KMS-11 (cell line): ENCODE data around the gene SPIN2B.
"Not testable (repeated sequence)": the region's sequence is repeated elsewhere in the genome, so short reads cannot be mapped to it uniquely, and the experiment has no call there.

Source experiments
- H2AFZ ChIP-seq: fragments of 200-600 bp; sonication (generic); 2 replicates; pipeline ENCODE4 v1.6.1; 2016; ENCODE audit warnings: antibody characterized with exemption, mixed run types, low read depth
- H3K27ac ChIP-seq: fragments of 200-600 bp; sonication (generic); 2 replicates; pipeline ENCODE4 v1.6.1; 2016; ENCODE audit warnings: mild to moderate bottlenecking, mixed run types
- H3K27me3 ChIP-seq: fragments of 200-600 bp; sonication (generic); 2 replicates; pipeline ENCODE4 v1.6.1; 2017; ENCODE audit warnings: mild to moderate bottlenecking, low read depth, mixed run types, moderate library complexity; ENCODE audit not compliant: insufficient read depth
- H3K36me3 ChIP-seq: fragments of 200-600 bp; sonication (generic); 2 replicates; pipeline ENCODE4 v1.6.1; 2017; ENCODE audit warnings: mild to moderate bottlenecking, mixed run types; ENCODE audit not compliant: insufficient read depth
- H3K4me1 ChIP-seq: fragments of 200-600 bp; sonication (generic); 2 replicates; pipeline ENCODE4 v1.6.1; 2016; ENCODE audit warnings: mild to moderate bottlenecking, low read depth, mixed run types; ENCODE audit not compliant: poor library complexity, severe bottlenecking
- H3K4me2 ChIP-seq: fragments of 200-600 bp; sonication (generic); 2 replicates; pipeline ENCODE4 v1.7.0; 2016; ENCODE audit warnings: mild to moderate bottlenecking, mixed run types
- H3K4me3 ChIP-seq: fragments of 200-600 bp; sonication (generic); IDR thresholded peaks from 2 replicates; pipeline ENCODE4 v1.6.1; 2017; ENCODE audit warnings: low read depth, low read length, mixed read lengths; ENCODE audit not compliant: insufficient read depth
- H3K79me2 ChIP-seq: fragments of 200-600 bp; sonication (generic); 2 replicates; pipeline ENCODE4 v1.6.1; 2016; ENCODE audit warnings: low read depth, mixed run types; ENCODE audit not compliant: insufficient read depth
- H3K9ac ChIP-seq: fragments of 200-600 bp; sonication (generic); 2 replicates; pipeline ENCODE4 v1.6.1; 2016; ENCODE audit warnings: mild to moderate bottlenecking, mixed run types
- H4K20me1 ChIP-seq: fragments of 200-600 bp; sonication (generic); 2 replicates; pipeline ENCODE4 v1.6.1; 2016; ENCODE audit warnings: mild to moderate bottlenecking, mixed run types; ENCODE audit not compliant: insufficient read depth
- CTCF ChIP-seq: fragments of 200-600 bp; sonication (generic); conservative IDR thresholded peaks from 2 replicates; pipeline ENCODE4 v1.6.1; 2017; ENCODE audit warnings: low read depth, mild to moderate bottlenecking, antibody characterized with exemption, low read length, moderate library complexity, mixed read lengths

The SPIN2B gene

GRCh38 chrX:57121162-57121755 lies at the start of gene SPIN2B:
SPIN2B (minus strand) TSS chrX:57121548.
- Histone ChIP-seq H3K4me1 (peaks cover 6% of the 10 kb centered on the region), H3K36me3 (no peaks in the 10 kb centered on the region), H3K4me3 (no peak within 1 kb of the TSS), H3K79me2 (no peaks in the 10 kb centered on the region), H2AFZ (peak within 1 kb of the TSS; percentile 66), H3K9ac (peak within 1 kb of the TSS; percentile 58; the same call in 1 of the 2 replicates), H3K27me3 (no peaks in the 10 kb centered on the region), H4K20me1 (no peaks in the 10 kb centered on the region), H3K4me2 (peak within 1 kb of the TSS; percentile 57), H3K27ac (no peak within 1 kb of the TSS)
- no peak for TF ChIP-seq CTCF

DNA sequence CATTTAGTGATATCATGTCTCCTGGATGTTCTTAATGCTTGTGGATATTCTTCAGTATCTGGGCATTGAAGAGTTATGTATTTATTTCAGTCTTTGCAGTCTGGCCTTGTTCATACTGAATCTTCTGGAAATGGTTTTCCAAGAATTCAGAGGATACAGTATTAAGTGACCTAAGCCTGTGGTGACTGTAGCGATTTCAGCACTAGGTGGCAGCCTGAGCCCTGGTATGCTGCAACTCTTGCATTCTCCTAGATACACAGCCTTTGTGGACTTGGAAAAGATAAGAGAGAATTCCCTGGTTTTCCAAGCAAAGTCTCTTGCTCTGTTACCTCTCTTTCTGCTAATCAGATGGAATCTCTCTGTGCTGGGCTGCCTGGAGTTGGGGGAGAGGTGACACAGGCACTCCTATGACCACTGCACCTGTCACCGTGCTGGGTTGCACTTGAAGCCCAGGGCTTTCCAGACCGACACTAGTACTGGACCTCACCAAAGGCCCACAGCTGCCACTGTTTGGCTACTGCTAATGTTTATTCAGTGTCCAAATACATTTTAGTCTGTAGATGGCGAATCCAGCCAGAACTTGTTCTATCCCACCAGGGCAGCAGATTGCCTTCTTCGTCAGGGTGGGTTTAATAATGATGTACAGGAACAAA lies 35.2 kb upstream of the SPIN2B start:
- Histone ChIP-seq H4K20me1 (no peaks in the 10 kb centered on the region), H3K27me3 (no peaks in the 10 kb centered on the region), H3K27ac (no peak overlapping the region), H2AFZ (no peak overlapping the region), H3K9ac (no peak overlapping the region), H3K79me2 (no peaks in the 10 kb centered on the region), H3K4me3 (no peak overlapping the region), H3K4me1 (no peaks in the 10 kb centered on the region), H3K4me2 (no peak overlapping the region), H3K36me3 (no peaks in the 10 kb centered on the region)
- peak; percentile 38 for TF ChIP-seq CTCF

GRCh38 chrX:57155171-57155570 lies 33.8 kb upstream of the SPIN2B start:
- Histone ChIP-seq H3K4me1 (no peaks in the 10 kb centered on the region), H3K27me3 (no peaks in the 10 kb centered on the region), H3K9ac (no peak overlapping the region), H4K20me1 (no peaks in the 10 kb centered on the region), H2AFZ (no peak overlapping the region), H3K4me3 (no peak overlapping the region), H3K79me2 (no peaks in the 10 kb centered on the region), H3K36me3 (no peaks in the 10 kb centered on the region), H3K27ac (no peak overlapping the region), H3K4me2 (no peak overlapping the region)
- TF ChIP-seq CTCF, result no peak

DNA sequence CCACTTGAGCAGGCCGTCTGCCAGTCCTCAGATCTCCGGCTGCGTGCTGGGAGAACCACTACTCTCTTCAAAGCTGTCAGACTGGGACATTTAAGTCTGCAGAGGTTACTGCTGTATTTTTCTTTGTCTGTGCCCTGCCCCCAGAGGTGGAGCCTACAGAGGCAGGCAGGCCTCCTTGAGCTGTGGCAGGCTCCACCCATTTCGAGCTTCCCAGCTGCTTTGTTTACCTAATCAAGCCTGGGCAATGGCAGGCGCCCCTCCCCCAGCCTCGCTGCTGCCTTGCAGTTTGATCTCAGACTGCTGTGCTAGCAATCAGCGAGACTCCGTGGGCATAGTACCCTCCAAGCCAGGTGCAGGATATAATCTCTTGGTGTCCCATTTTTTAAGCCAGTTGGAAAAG lies 30.9 kb upstream of the SPIN2B start:
- H3K4me2 ChIP-seq, H3K4me1 ChIP-seq, H3K9ac ChIP-seq, H3K27ac ChIP-seq, H2AFZ ChIP-seq, H4K20me1 ChIP-seq, H3K4me3 ChIP-seq, H3K36me3 ChIP-seq, H3K79me2 ChIP-seq, H3K27me3 ChIP-seq: not testable (repeated sequence)

DNA sequence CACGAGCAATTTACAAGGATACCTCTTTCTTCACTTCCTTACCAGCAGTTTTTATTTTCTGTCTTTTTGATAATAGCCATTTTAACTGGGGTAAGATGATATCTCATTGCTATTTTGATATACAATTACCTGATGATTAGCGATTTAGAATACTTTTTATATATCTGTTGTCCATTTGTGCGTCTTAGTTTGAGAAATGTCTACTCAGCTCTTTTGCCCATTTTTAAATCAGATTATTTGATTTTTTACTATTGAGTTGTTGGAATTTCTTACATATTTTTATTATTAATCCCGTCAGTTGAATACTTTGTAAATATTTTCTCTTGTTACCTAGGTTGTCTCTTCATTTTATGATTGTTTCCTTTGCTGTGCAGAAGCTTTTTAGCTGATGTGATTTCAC lies 17.3 kb upstream of the SPIN2B start:
- H3K27ac ChIP-seq, result no peak overlapping the region
- TF ChIP-seq CTCF, result no peak
- H3K4me2 ChIP-seq, result no peak overlapping the region
- no peaks in the 10 kb centered on the region for H3K27me3 ChIP-seq
- H4K20me1 ChIP-seq, result no peaks in the 10 kb centered on the region
- H3K9ac ChIP-seq, result no peak overlapping the region
- H3K79me2 ChIP-seq, result no peaks in the 10 kb centered on the region
- H3K4me1 ChIP-seq, result no peaks in the 10 kb centered on the region
- H2AFZ ChIP-seq, result no peak overlapping the region
- H3K4me3 ChIP-seq, result no peak overlapping the region
- H3K36me3 ChIP-seq, result no peaks in the 10 kb centered on the region
